Measurements from ENCODE around the gene CPSF7.
"Not testable (repeated sequence)": the region's sequence is repeated elsewhere in the genome, so short reads cannot be mapped to it uniquely, and the experiment has no call there.

Gene CPSF7, protein sequence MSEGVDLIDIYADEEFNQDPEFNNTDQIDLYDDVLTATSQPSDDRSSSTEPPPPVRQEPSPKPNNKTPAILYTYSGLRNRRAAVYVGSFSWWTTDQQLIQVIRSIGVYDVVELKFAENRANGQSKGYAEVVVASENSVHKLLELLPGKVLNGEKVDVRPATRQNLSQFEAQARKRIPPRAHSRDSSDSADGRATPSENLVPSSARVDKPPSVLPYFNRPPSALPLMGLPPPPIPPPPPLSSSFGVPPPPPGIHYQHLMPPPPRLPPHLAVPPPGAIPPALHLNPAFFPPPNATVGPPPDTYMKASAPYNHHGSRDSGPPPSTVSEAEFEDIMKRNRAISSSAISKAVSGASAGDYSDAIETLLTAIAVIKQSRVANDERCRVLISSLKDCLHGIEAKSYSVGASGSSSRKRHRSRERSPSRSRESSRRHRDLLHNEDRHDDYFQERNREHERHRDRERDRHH

GRCh38 chr11:61429691-61430582 lies at the start of gene CPSF7, which contains the start of gene SDHAF2:
Gene CPSF7 (minus strand): TSS chr11:61429975. CDS start chr11:61429235, 740 bp downstream.
Gene SDHAF2 (plus strand): TSS chr11:61430124. CDS start chr11:61430147, 23 bp downstream.
- FAIRE-seq (peak; percentile 79), DNase-seq (ENCODE audit: insufficient read length, low spot score) (peak; percentile 88)

DNA sequence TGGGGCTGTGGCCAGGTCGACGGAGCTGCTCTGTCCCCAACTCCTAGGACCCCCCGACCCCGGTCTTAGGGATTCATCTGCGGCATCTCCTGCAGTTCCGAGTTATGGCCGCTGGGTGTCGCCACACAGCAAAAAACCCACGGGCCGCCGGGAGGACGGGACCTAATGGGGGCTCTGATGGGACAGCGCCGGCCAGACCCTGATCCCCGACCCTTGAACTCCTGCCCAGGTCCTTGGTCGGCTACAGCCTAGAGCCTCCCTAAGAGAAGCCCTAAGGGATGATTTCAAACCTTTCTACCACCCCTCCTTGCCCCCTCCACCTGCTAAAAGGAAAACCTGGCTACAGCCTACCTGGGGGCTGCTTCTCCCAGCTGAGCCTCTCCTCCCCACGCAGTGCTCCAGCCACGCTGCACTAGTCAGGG lies 48.0 kb upstream of the CPSF7 start:
- peak; percentile 65 for DNase-seq (ENCODE audit: insufficient read length, low spot score)

GRCh38 chr11:61477126-61477525 lies 47.4 kb upstream of the CPSF7 start:
- FAIRE-seq, result no peak
- no peak for DNase-seq (ENCODE audit: insufficient read length, low spot score)

More for the DNA sequence above, 48.0 kb upstream of the CPSF7 start:
- no peak for FAIRE-seq

- DNase-seq (ENCODE audit: insufficient read length, low spot score), result no peak
- no peak for FAIRE-seq
Measured at GRCh38 chr11:61476371-61476770, 46.6 kb upstream of the CPSF7 start.

DNA sequence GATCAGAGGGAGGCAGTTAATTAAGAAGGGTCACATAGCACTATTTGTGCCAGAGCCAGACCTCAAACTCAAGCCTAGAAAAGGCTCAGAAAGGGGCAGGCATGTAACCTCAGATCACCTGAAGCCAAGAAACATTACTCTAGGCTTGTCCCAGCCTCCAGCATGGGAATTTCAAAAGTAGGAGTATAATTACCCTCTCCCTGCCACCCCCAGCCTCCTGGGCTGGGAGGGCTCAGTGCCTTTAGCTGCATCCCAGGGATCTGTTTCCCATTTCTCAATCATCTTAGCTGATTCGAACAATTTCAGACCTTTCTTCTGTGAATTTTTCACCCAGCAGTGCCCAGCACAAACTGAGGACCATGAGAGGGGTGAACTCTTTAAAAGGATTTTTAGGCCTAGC lies 45.7 kb upstream of the CPSF7 start:
- DNase-seq (ENCODE audit: insufficient read length, low spot score) (no peak), FAIRE-seq (no peak)

DNA sequence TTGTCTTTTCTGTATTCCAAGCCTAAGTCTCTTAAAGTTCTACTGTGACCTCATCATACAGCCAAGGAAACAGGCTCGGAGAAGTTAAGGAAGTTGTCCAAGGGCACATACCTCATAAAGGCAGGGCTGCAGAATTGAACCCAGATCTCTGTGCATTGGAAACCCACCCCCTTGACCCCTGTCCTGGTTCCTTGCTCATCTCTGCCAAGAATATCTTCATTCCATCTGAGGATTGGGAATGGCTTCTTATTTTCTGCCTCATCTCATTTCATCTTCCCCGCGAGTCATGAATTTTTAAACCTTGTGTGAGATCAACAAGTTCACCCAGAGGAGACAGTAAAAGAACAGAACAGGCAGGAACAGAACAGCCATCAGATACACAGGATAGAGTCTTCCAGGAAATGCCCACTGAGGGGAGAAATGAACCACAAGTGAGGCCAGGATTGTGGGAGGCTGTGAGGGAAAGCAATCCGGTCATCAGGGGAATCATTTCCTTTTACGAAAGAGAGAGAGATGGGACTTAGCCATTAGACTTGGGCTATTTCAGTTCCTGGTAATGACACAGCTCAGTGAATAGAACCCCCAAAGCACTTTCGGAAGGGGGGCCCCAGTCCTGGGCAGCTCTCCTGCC lies 44.4 kb upstream of the CPSF7 start:
- FAIRE-seq, result no peak
- DNase-seq (ENCODE audit: insufficient read length, low spot score), result no peak

DNA sequence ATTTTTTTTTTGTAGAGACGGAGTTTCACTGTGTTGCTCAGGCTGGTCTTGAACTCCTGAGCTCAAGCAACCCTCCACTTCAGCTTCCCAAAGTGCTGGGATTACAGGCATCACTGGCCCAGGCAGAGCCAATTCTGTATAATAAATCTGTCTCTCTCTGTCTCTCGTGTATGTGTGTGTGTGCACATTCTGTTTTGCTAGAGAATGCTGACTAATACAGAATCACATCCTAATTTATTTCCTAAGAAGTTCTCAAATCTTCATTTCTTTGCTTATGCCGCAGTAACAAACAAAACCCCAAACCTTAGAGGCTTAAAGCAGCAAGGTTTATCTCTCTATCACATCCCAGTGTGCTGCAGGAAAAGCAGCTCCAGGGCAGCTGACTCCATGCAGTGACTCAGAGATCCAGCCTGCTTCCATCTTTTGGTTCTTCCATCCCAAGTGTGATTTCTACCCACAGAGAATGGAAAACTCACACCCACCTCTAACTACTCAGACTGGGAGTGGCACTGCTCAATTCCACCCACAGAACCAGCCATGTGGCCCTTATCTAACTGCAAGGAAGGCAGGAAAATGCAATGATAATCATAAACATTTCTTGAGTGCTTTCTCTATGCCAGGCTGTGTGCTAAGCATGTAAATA lies 43.7 kb upstream of the CPSF7 start:
- DNase-seq (ENCODE audit: insufficient read length, low spot score), result no peak

DNA sequence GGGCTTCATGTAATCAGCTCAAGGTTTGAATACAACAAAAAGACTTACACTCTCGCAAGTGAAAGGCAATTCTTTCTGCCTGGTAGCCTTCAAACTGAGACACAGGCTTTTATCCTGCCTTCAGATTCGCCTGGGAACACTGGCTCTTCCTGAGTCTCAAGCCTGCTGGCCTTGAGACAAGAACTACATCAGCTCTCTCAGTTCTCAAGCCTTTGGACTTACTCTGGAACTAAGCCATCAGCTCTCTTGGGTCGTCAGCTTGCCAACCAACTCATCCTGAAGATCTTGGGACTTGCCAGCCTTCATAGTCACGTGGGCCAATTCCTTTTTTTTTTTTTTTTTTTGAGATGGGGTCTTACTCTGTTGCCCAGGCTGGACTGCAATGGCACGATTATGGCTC lies 43.1 kb upstream of the CPSF7 start:
- DNase-seq (ENCODE audit: insufficient read length, low spot score), result no peak
- no peak for FAIRE-seq

More for the DNA sequence above, 43.7 kb upstream of the CPSF7 start:
- FAIRE-seq, result no peak

- no peak for FAIRE-seq
- DNase-seq (ENCODE audit: insufficient read length, low spot score), result no peak
Measured at GRCh38 chr11:61472282-61472681, 42.5 kb upstream of the CPSF7 start.

DNA sequence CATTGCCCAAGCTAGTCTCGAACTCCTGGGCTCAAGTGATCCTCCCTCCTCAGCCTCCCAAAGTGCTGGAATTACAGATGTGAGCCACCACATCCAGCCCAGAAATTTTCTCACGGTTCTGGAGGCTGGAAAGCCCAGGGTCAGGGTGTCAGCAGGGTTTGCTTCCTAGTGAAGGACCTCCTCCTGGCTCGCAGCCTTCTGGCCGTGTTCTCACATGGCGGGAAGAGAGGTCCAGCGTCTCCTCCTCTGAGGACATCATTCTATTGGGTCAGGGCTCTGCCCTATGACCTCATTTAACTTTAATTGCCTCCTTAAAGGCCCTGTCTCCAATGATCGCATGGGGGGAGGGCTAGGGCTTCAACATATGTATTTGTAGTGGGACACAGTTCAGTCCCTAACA lies 38.2 kb upstream of the CPSF7 start:
- DNase-seq (ENCODE audit: insufficient read length, low spot score) (no peak), FAIRE-seq (no peak)

GRCh38 chr11:61467602-61468001 lies 37.8 kb upstream of the CPSF7 start:
- not testable (repeated sequence) for FAIRE-seq; DNase-seq (ENCODE audit: insufficient read length, low spot score)

- FAIRE-seq (no peak), DNase-seq (ENCODE audit: insufficient read length, low spot score) (no peak)
Measured at GRCh38 chr11:61460986-61461385, 31.2 kb upstream of the CPSF7 start.

DNA sequence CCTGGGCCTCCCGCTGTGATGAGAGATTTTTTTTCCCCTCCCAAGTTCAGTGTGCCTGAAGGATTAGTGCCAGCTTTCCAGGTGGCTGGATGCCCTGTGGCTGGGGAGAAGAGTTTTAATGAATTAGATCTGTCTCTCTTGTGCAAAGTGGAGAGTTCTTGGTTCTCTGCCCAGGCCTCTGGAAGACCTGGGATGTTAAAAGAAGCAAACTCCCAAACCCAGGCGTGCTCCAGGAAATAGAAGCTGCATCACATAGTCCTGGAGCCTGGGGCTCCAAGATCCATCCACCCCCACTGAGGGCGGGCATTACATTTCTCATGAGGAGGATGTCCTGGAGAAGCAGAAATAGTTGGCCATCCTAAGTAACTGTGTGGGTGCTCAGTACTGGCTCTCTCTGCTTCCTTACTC lies 30.7 kb upstream of the CPSF7 start:
- no peak for DNase-seq (ENCODE audit: insufficient read length, low spot score)
- no peak for FAIRE-seq

DNA sequence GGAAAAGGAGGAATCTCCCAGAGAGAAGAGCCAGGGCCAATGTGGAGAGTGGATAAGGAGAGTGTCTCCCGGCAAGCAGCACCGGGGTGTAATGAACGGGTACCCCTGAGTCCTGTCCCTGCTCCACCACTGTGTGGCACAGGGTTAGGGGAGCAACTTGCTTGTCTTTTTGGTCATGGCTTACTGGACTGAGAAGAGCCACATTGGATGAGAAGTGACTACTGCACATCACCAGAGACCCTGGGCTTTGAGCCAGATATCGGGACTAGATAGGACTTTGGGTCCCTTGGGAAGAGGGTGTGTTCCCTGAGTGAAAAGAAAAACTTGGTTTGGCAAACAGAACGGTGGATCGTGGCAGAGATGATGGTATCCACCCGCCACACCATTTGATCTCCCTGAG lies 24.7 kb upstream of the CPSF7 start:
- FAIRE-seq (no peak), DNase-seq (ENCODE audit: insufficient read length, low spot score) (no peak)

- FAIRE-seq, result no peak
- DNase-seq (ENCODE audit: insufficient read length, low spot score), result no peak
Measured at GRCh38 chr11:61453695-61454094, 23.9 kb upstream of the CPSF7 start.

- DNase-seq (ENCODE audit: insufficient read length, low spot score), result no peak
- FAIRE-seq, result no peak
Measured at GRCh38 chr11:61452825-61453224, 23.1 kb upstream of the CPSF7 start.

GRCh38 chr11:61448552-61448927 lies 18.8 kb upstream of the CPSF7 start:
- DNase-seq (ENCODE audit: insufficient read length, low spot score) (no peak), FAIRE-seq (no peak)

DNA sequence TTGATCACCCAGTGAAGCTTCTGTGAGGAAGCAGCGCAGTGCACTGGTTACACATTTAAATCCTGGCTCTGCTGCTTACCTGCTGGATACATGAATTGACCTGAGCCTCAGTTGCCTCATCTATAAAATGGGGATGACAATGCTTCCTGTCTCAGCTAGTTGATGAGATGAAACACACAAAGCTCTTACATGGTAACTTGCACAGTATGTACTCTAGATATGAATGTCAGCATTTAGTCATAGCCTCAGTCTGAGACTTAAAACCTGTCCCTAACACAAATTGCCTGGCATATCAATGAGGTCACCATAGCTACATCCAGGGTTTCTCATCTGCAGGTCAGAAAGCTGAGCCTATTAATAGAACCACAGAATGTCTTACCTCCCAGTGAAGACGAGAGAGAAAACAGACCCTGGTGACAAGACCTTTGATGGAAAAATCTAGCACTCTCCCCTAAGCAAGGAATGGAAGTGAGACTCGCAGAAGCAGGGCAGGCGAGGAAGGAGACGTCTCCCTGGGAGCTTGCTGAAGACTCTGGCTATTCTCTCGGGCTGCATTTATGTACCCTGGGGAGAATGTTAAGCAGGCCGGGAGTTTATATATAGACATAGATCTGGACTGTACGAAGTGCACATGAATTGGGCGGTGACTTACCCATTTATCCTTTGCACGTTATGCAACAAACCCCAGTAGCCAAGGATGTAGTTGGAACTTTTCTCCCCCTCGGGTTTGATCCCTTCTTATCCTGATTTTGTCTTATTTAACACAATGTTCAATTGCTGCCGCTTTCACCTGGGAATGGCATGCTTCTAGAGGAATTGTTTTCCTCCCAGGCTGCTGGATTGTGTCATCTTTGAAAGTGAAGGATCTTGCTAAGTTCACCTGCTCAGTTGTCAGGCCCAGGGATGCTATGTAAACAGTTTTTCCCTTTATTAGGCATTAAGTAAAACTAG lies 18.1 kb upstream of the CPSF7 start:
- DNase-seq (ENCODE audit: insufficient read length, low spot score) (no peak), FAIRE-seq (no peak)

DNA sequence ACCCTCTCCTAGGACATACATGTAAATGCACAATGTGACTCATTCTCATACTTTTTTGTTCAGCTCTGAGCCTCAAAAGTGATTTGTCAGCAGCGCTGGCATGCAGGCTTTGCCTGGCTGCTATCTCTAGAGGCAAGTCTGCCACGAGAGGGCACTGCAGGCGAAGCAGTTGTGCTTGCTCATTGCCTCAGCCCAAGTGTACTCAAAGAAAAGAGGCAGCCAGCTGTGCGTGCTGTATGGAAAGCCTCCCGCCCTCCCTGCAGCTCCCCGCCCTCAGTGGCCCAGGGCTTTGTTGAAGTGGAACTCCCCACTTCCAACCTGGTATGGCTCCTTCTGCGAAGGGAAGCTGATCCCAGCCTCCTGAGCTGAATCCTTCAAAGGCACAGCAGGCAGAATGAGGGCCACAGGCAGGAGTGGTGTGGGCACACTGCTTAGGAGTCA lies 16.5 kb upstream of the CPSF7 start:
- FAIRE-seq, result peak; percentile 23

More for the DNA sequence above, 16.5 kb upstream of the CPSF7 start:
- DNase-seq (ENCODE audit: insufficient read length, low spot score), result peak; percentile 57

Measured in GM19239 (cell line).